H9 (cell line): ENCODE results near the gene PCOLCE2. TPM values are rescaled to one million over a fixed set of nuclear protein-coding genes. Genes with fewer than 3 reads are reported as not detected.

Experiments used
- DNase-seq: peaks from one replicate; pipeline ENCODE4 v3.0.0-alpha.2; 2017
- H2AFZ ChIP-seq: one replicate; pipeline ENCODE4 v1.6.1; 2013; ENCODE audit warnings: mild to moderate bottlenecking, low read length, control low read depth, moderate library complexity
- H2AK5ac ChIP-seq: 2 replicates; pipeline ENCODE4 v1.6.1; 2013; ENCODE audit warnings: low read length, control low read depth, mixed read lengths; ENCODE audit not compliant: insufficient read length
- H2BK120ac ChIP-seq: one replicate; pipeline ENCODE4 v1.6.1; 2013; ENCODE audit warnings: low read depth, mild to moderate bottlenecking, low read length, control low read depth, inconsistent platforms; ENCODE audit not compliant: poor library complexity, severe bottlenecking
- H2BK12ac ChIP-seq: 2 replicates; pipeline ENCODE4 v1.6.1; 2013; ENCODE audit warnings: low read length, control low read depth, mixed read lengths, low read depth; ENCODE audit not compliant: insufficient read length
- H2BK15ac ChIP-seq: 2 replicates; pipeline ENCODE4 v1.6.1; 2013; ENCODE audit warnings: low read depth, low read length, control low read depth
- H2BK20ac ChIP-seq: one replicate; pipeline ENCODE4 v1.6.1; 2013; ENCODE audit warnings: low read depth, mild to moderate bottlenecking, low read length, control low read depth, inconsistent platforms; ENCODE audit not compliant: poor library complexity, severe bottlenecking
- H2BK5ac ChIP-seq: 2 replicates; pipeline ENCODE4 v1.6.1; 2013; ENCODE audit warnings: low read length, control low read depth, mixed read lengths; ENCODE audit not compliant: insufficient read length
- H3K14ac ChIP-seq: 2 replicates; pipeline ENCODE4 v1.6.1; 2013; ENCODE audit warnings: low read length, control low read depth; ENCODE audit not compliant: insufficient read depth
- H3K18ac ChIP-seq: 2 replicates; pipeline ENCODE4 v1.6.1; 2013; ENCODE audit warnings: low read depth, mild to moderate bottlenecking, mixed read lengths, low read length, control low read depth; ENCODE audit not compliant: insufficient read length
- H3K23ac ChIP-seq: 2 replicates; pipeline ENCODE4 v1.6.1; 2013; ENCODE audit warnings: low read length, control low read depth, mixed read lengths, low read depth; ENCODE audit not compliant: insufficient read length
- H3K23me2 ChIP-seq: 2 replicates; pipeline ENCODE4 v1.6.1; 2013; ENCODE audit warnings: low read depth, mild to moderate bottlenecking, mixed read lengths, low read length, control low read depth; ENCODE audit not compliant: insufficient read length, poor library complexity, severe bottlenecking
- H3K27ac ChIP-seq: 2 replicates; pipeline ENCODE4 v1.5.1; 2013; ENCODE audit warnings: low read length, control low read depth, mixed read lengths, low read depth; ENCODE audit not compliant: insufficient read length
- H3K27me3 ChIP-seq: 2 replicates; pipeline ENCODE4 v1.6.1; 2013; ENCODE audit warnings: low read length, control low read depth, inconsistent platforms; ENCODE audit not compliant: insufficient read depth
- H3K4ac ChIP-seq: 2 replicates; pipeline ENCODE4 v1.6.1; 2013; ENCODE audit warnings: low read depth, mild to moderate bottlenecking, control low read depth, inconsistent platforms, low read length, moderate library complexity
- H3K4me1 ChIP-seq: 2 replicates; pipeline ENCODE4 v1.6.1; 2013; ENCODE audit warnings: low read length, control low read depth, inconsistent platforms; ENCODE audit not compliant: insufficient read depth
- H3K4me2 ChIP-seq: 2 replicates; pipeline ENCODE4 v1.6.1; 2013; ENCODE audit warnings: low read length, control low read depth, mixed read lengths; ENCODE audit not compliant: insufficient read length, insufficient read depth
- H3K56ac ChIP-seq: 2 replicates; pipeline ENCODE4 v1.6.1; 2013; ENCODE audit warnings: low read depth, mild to moderate bottlenecking, mixed read lengths, low read length, control low read depth; ENCODE audit not compliant: insufficient read length
- H3K79me1 ChIP-seq: 2 replicates; pipeline ENCODE4 v1.6.1; 2013; ENCODE audit warnings: low read depth, mild to moderate bottlenecking, moderate library complexity, low read length, control low read depth, inconsistent platforms; ENCODE audit not compliant: insufficient read depth, poor library complexity, severe bottlenecking
- H3K79me2 ChIP-seq: 2 replicates; pipeline ENCODE4 v1.6.1; 2013; ENCODE audit warnings: low read length, control low read depth, inconsistent platforms; ENCODE audit not compliant: insufficient read depth
- H3K9ac ChIP-seq: 2 replicates; pipeline ENCODE4 v1.6.1; 2013; ENCODE audit warnings: low read length, control low read depth, mixed read lengths; ENCODE audit not compliant: insufficient read length; ENCODE audit errors: extremely low read depth
- H3K9me3 ChIP-seq: one replicate; pipeline ENCODE4 v1.6.1; 2013; ENCODE audit warnings: low read depth, low read length, inconsistent platforms; ENCODE audit not compliant: control insufficient read depth
- H3T11ph ChIP-seq: one replicate; pipeline ENCODE4 v1.6.1; 2013; ENCODE audit warnings: mild to moderate bottlenecking, low read length, control low read depth, inconsistent platforms
- H4K20me1 ChIP-seq: one replicate; pipeline ENCODE4 v1.6.1; 2013; ENCODE audit not compliant: control insufficient read depth, insufficient read length, insufficient read depth
- H4K5ac ChIP-seq: 2 replicates; pipeline ENCODE4 v1.6.1; 2013; ENCODE audit warnings: low read depth, mild to moderate bottlenecking, mixed read lengths, low read length, control low read depth; ENCODE audit not compliant: insufficient read length
- H4K8ac ChIP-seq: replicated peaks from 2 replicates; pipeline ENCODE4 v1.6.1; 2013; ENCODE audit warnings: low read length, control low read depth, mixed read lengths, low read depth; ENCODE audit not compliant: insufficient read length
- H4K91ac ChIP-seq: 2 replicates; pipeline ENCODE4 v1.6.1; 2013; ENCODE audit warnings: low read depth, mild to moderate bottlenecking, moderate library complexity, mixed read lengths, low read length, control low read depth; ENCODE audit not compliant: insufficient read length
- H3K27ac Mint-ChIP-seq, 3 experiments: 2 replicates in 2 of 3; 3 replicates in 1 of 3; pipeline ENCODE4 v1.8.0; 2020 to 2021; ENCODE audit warnings: mixed read lengths in 3 of 3, mild to moderate bottlenecking in 1 of 3, moderate library complexity in 1 of 3
- H3K27me3 Mint-ChIP-seq: 2 replicates; pipeline ENCODE4 v1.8.0; 2021; ENCODE audit warnings: low read depth, mild to moderate bottlenecking, moderate library complexity, mixed read lengths
- H3K36me3 Mint-ChIP-seq, 3 experiments: 2 replicates in 2 of 3; 3 replicates in 1 of 3; pipeline ENCODE4 v1.8.0; 2020 to 2021; ENCODE audit warnings: low read depth in 3 of 3, mixed read lengths in 3 of 3; ENCODE audit not compliant: insufficient read depth in 1 of 3
- H3K4me1 Mint-ChIP-seq, 2 experiments: 2 replicates each; pipeline ENCODE4 v1.8.0; 2020; ENCODE audit warnings: mixed read lengths in 2 of 2
- H3K4me3 Mint-ChIP-seq, 2 experiments: 2 replicates in 1 of 2; 3 replicates in 1 of 2; pipeline ENCODE4 v1.8.0; 2020 to 2021; ENCODE audit warnings: mild to moderate bottlenecking in 2 of 2, mixed read lengths in 2 of 2, moderate library complexity in 1 of 2
- H3K9me3 Mint-ChIP-seq, 2 experiments: 2 replicates in 1 of 2; 3 replicates in 1 of 2; pipeline ENCODE4 v1.8.0; 2020; ENCODE audit warnings: mild to moderate bottlenecking in 2 of 2, mixed read lengths in 2 of 2, moderate library complexity in 1 of 2
- WGBS: extraction: QIAGEN DNeasy Blood & Tissue Kit; methylation state at CpG from one replicate; pipeline ENCODE4 v1.1.7; 2013; ENCODE audit warnings: missing lambda C conversion rate, low lambda C conversion rate, mixed read lengths; ENCODE audit not compliant: insufficient read length; ENCODE audit errors: extremely low coverage; 5-methylcytosine and 5-hydroxymethylcytosine counted together
- total RNA-seq: library from RNA; stranded (reverse); gene quantifications from 2 replicates; pipeline ENCODE4 v1.2.1, GENCODE V29; 2021
- TF ChIP-seq, protein P1 (sequence below): fragments of 200-600 bp; sonication (generic); conservative IDR thresholded peaks from 3 replicates; pipeline ENCODE4 v1.8.0; 2021; ENCODE audit warnings: antibody characterized with exemption, mild to moderate bottlenecking

The PCOLCE2 gene
- total RNA-seq, 1 experiment from 2014 or later = 9.2 TPM

DNA sequence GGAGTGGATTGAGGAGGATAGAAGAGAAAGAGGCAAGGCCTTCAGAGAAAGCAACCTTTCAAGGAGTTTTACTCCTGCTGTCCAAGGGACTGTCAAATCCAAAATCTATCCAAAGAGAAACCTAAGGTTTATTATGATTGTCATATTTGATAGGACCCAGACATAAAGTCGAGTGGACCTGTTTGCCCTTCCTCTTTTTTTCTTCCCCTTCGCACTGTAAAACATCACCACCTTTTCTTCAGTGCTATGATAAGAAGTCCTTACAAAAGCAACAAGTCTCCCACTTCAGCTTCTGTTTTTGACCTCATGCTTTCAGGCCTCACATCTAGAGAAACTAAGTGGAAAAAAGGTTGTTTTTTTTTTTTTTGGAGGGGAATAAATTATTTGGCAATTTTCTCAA, 92.1 kb downstream of the PCOLCE2 start:
- no peak overlapping the region for H3K27ac ChIP-seq
- no peak overlapping the region for H3K4me3 Mint-ChIP-seq
- H3K14ac ChIP-seq = no peak overlapping the region
- H3K23ac ChIP-seq = no peak overlapping the region
- H4K91ac ChIP-seq = no peak overlapping the region
- H2BK20ac ChIP-seq = no peak overlapping the region
- no peak for DNase-seq
- H3K27ac Mint-ChIP-seq = peak overlapping the region in 1 of 3 experiments; percentile 89; a peak in 2 of 7 replicates
- whole genome bisulfite sequencing = no CpG with 5 or more reads among the region's 2 CpGs
- no peaks in the 10 kb centered on the region for H3K79me2 ChIP-seq
- H3K9ac ChIP-seq = no peak overlapping the region
- H3K79me1 ChIP-seq = no peaks in the 10 kb centered on the region
- TF ChIP-seq, protein P1, sequence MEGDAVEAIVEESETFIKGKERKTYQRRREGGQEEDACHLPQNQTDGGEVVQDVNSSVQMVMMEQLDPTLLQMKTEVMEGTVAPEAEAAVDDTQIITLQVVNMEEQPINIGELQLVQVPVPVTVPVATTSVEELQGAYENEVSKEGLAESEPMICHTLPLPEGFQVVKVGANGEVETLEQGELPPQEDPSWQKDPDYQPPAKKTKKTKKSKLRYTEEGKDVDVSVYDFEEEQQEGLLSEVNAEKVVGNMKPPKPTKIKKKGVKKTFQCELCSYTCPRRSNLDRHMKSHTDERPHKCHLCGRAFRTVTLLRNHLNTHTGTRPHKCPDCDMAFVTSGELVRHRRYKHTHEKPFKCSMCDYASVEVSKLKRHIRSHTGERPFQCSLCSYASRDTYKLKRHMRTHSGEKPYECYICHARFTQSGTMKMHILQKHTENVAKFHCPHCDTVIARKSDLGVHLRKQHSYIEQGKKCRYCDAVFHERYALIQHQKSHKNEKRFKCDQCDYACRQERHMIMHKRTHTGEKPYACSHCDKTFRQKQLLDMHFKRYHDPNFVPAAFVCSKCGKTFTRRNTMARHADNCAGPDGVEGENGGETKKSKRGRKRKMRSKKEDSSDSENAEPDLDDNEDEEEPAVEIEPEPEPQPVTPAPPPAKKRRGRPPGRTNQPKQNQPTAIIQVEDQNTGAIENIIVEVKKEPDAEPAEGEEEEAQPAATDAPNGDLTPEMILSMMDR = no peak
- no peak overlapping the region for H3K18ac ChIP-seq
- no peak overlapping the region for H4K5ac ChIP-seq
- no peak overlapping the region for H2BK120ac ChIP-seq
- no peak overlapping the region for H2BK12ac ChIP-seq
- H4K20me1 ChIP-seq = no peaks in the 10 kb centered on the region
- no peak overlapping the region for H2AFZ ChIP-seq
- no peak overlapping the region for H3K4ac ChIP-seq
- H2AK5ac ChIP-seq = no peak overlapping the region
- H3K23me2 ChIP-seq = no peaks in the 10 kb centered on the region
- H3T11ph ChIP-seq = no peak overlapping the region
- no peaks in the 10 kb centered on the region for H3K27me3 Mint-ChIP-seq
- peaks cover 3% of the 10 kb centered on the region; the same call in 1 of the 2 replicates for H3K4me1 ChIP-seq
- no peaks in the 10 kb centered on the region for H3K27me3 ChIP-seq
- H3K36me3 Mint-ChIP-seq = peaks cover 3 to 12% (median 9%) of the 10 kb centered on the region in 3 experiments; a peak in 5 of 7 replicates
- no peak overlapping the region for H3K4me2 ChIP-seq
- no peak overlapping the region for H2BK5ac ChIP-seq
- H3K56ac ChIP-seq = no peak overlapping the region
- peaks cover 22 to 23% of the 10 kb centered on the region in 2 experiments for H3K4me1 Mint-ChIP-seq
- no peak overlapping the region for H4K8ac ChIP-seq
- no peaks in the 10 kb centered on the region for H3K9me3 ChIP-seq
- no peak overlapping the region for H2BK15ac ChIP-seq
- H3K9me3 Mint-ChIP-seq = no peaks in the 10 kb centered on the region
